Anterior cingulate cortex (tissue), 58 donors: ENCODE measurements around the gene UPB1.

Experiments
- DNase-seq, 58 donors: peaks; one replicate each; lab custom pipeline; 2025; lab: John Stamatoyannopoulos, UW

UPB1 gene

GRCh38 chr22:24494528-24495364 is at the start of gene UPB1:
Gene UPB1, plus strand, starts transcription at chr22:24495332. Its CDS starts 72 bp downstream, at chr22:24495404.
- DNase-seq = no peak

GRCh38 chr22:24445481-24446259 is 49.5 kb upstream of the UPB1 start:
- DNase-seq = no peak

GRCh38 chr22:24446260-24446611 is 48.9 kb upstream of the UPB1 start:
- no peak for DNase-seq

DNA sequence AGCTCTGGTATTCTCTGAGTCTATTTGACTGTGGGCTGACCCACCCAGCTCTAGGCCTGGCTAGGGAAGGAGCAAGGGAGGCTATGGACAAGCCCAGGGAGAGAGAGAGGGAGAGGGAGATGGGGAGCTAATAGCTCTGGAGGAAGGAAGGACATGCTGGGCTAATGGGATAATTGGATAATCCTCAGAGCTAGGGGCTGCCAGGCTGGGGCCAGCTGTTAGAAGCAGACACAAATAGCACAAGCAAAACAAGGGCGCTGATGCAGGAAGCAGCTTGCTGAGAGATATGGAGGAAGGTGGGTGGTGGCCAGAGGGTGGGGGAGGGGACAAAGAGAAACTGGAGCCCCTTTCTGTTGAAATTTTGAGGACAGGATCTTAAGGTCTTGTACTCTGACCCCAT is 44.5 kb upstream of the UPB1 start:
- no peak for DNase-seq

GRCh38 chr22:24451162-24451561 is 44.0 kb upstream of the UPB1 start:
- DNase-seq = no peak

DNA sequence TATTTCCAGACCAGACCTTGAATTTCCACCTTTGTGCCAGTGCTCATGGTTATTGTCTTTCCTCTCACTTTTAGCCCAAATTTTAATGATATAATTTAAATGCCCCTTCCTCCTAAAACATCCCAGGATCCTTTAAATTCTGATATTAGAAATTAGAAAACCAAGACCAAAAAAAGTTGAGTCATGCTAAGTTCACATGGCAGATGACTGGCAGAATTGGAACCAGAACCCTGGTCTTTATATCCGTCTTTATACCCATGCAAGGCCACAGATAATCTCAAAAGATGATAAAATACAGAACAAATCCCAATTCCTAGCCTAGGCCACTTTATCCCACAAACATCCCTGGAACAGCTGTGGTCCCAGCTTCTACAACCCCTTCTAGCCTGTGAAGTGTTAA is 41.3 kb upstream of the UPB1 start:
- DNase-seq = no peak

- DNase-seq = no peak
These were observed 40.1 kb upstream of the UPB1 start for GRCh38 chr22:24455039-24455438.

- DNase-seq = peak in 1 of 58 donors; percentile 20
These were observed 39.2 kb upstream of the UPB1 start for GRCh38 chr22:24455751-24456426.

DNA sequence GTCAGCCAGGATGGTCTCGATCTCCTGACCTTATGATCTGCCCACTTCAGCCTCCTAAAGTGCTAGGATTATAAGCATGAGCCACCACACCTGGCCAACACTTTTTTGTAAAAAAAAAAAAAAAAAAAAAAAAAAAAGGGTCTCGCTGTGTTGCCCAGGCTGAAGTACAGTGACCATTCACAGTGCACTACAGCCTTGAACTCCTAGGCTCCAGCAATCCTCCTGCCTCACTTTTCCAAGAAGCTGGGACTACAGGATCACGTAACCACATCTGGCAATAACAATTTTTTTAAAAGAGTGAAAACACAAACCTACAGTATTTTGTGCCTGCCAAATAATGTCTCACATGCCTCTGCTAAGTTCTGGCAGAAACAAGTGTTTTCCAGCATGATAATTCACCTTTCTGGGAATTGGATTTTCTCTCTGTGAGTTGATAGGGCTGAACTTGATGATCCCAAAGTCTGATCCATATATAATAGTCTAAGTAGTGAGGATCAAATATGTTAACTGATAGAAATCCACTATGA is 37.2 kb upstream of the UPB1 start:
- DNase-seq = no peak

GRCh38 chr22:24459911-24460310 is 35.2 kb upstream of the UPB1 start:
- no peak for DNase-seq

- no peak for DNase-seq
These were observed 34.6 kb upstream of the UPB1 start for GRCh38 chr22:24460418-24461089.

DNA sequence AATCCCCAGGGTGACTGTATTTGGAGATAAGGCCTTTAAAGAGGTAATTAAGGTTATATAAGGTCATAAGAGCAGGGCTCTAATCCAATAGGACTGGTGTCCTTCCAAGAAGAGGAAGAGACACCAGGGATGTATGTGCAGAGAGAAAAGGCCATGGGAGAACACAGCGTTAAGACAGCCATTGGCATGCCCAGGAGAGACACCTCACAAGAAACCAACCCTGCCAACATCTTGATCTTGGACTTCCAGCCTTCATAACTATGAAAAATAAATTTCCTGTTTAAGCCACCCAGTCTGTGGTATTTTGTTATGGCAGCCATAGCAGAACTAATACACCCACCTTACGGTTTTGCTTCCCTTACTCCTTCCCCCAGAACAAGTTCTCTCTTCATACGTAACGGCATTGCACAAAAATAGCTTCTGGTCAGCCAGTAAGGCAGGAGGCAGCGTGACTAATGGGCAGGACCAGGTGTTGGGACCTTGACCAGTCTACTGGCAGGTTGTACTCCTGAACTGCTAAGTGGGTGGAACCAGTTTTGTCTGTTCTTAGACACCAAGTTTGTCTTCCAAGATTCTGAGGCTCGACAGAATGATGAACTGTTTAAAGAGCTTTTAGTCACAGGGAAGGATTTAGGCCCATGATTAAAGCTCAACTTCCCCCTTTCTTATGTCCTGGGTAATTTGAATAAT is 31.9 kb upstream of the UPB1 start:
- DNase-seq = no peak

GRCh38 chr22:24465566-24465965 is 29.6 kb upstream of the UPB1 start:
- no peak for DNase-seq

DNA sequence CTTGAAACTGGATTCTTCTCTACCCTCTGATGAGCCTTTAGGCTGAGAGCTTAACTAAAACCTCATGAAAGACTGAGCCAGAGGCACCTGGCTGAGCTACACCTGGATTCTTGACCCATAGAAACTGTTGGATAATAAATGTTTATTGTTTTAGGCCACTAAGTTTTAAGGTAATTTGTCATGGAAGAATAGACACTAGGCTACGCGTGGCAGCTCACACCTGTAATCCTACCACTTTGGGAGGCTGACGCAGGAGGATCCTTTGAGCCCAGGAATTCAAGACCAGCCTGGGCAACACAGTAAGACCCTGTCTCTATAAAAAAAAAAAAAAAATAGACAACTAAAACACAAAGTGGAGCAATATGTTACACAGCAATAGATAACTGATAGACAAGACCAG is 29.2 kb upstream of the UPB1 start:
- DNase-seq = no peak

DNA sequence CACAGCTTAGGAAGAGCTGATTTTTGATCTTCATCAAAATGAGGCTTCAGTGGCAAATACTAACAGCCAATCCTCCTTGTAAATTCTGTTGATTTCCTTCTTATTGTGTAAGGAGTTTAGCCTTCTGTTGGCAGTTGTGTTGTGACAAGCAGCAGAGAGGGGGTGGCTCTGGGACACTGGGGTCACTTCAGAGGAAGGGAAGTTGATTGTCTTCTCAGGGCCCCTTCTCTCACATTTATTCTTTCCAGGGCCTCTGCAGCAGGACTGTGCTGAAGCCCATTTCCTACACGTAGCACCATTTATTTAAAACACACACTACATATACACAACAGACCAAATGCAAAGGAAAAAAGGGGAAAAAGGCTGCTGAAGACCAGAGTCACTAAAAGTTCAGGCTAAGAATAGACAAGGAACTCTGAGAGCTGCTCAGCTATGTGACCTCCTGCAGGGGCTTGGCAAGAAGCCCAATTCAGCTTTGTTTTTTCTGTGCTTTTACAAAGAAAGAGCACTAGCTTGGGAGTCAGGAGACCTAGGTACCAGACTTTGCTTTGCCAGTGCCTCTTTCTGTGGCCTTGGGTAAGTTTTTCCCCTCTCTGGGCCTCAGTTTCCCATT is 28.3 kb upstream of the UPB1 start:
- peak in 4 of 58 donors; percentile 3 to 13 (median 6) for DNase-seq

GRCh38 chr22:24467340-24467739 is 27.8 kb upstream of the UPB1 start:
- DNase-seq = no peak

DNA sequence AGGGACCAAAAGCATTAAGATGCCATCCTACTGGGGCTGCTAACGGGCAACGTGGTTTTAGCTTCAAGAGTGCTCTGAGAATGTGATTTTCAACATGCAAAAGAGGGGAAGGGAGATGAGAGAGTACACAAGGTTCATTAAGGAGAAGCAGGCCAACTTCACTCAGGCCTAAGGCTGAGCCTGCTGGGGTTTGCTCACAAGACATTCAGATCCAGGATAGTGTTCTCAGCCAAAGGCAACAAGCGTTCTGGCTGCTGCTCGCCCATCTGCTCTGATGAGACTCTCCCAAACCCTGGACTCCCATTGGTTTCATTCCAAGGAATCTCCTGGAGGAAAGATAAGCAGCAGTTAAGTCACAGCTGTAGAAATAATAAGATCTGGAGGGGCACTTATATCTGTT is 23.6 kb upstream of the UPB1 start:
- DNase-seq = no peak

DNA sequence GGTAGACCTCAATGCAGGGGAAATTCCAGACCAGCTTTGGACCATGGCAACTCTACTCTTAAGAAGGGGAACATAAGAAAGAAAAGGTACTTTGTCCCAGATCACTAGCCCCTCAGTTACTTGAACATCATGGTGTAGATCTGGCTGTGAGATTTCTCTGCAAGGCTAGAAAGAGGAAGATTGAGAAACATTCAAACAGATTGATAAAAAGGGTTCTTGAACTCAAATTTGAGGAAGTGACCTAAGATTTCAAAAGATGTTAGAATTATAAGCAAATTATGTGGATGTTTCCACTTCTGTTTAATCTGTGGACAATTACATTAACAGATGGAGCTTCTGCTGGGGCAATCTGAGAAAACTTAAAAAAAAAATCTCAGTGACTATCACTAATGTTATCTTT is 21.8 kb upstream of the UPB1 start:
- DNase-seq = no peak

DNA sequence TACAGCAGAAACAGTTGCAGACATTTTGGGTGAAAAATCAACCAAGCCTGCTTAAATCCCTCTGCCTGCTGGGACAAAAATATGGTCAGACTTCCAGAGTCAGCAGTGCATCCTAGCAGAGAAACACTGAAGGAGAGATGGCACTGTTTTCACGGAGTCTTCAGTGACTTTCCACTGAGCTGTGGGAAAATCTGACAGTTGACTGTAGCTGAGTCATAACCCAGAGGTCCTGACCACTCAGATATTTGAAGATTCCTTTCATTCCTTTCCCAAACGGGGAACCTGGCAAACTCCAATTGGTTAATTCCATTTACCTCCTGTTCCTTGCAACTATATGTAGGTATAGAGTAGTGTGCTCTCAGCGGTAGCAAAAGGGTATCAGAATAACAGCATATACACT is 20.9 kb upstream of the UPB1 start:
- DNase-seq = no peak
